M059J (cell line): ENCODE measurements around the gene DOCK2. TPM values are rescaled to one million over a fixed set of nuclear protein-coding genes. Genes with fewer than 3 reads are reported as not detected.

Experiments used
- DNase-seq: peaks from one replicate; pipeline ENCODE4 v3.0.0-alpha.2; 2012; ENCODE audit warnings: low read depth
- total RNA-seq: library from RNA; depleted of rRNA; stranded (reverse); fragments of >200 nt; shearing (Covaris generic); gene quantifications from 2 replicates; pipeline ENCODE4 v1.2.3, GENCODE V29; 2014

The DOCK2 gene
- total RNA-seq, 1 experiment from 2014 or later, result 45.9 TPM

- DNase-seq, result no peak
These were observed 418.5 kb downstream of the DOCK2 start for GRCh38 chr5:170055606-170056005.

GRCh38 chr5:170056561-170057267, 419.6 kb downstream of the DOCK2 start:
- peak; percentile 93 for DNase-seq

- no peak for DNase-seq
These were observed 420.2 kb downstream of the DOCK2 start for GRCh38 chr5:170057311-170057710.

GRCh38 chr5:170059221-170059620, 422.1 kb downstream of the DOCK2 start:
- DNase-seq, result no peak

DNA sequence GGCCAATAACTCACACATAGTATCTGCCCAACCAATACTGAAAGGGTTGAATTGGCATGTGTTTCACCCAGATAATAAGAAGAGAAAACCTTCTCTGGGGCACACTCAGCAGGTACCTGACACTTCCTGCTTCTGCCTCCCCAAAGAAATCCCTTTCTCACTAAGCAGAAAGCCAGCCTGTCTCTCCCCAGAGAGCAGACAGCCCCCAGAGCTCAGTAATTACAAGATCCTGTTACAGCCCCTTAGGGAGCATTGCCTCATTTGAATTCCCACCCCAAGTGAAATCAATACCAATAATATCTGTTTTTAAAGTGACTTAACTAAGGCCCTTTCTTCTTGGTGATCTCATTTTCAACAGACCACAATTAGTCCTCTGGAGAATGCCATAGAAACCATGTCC, 430.1 kb downstream of the DOCK2 start:
- no peak for DNase-seq

DNA sequence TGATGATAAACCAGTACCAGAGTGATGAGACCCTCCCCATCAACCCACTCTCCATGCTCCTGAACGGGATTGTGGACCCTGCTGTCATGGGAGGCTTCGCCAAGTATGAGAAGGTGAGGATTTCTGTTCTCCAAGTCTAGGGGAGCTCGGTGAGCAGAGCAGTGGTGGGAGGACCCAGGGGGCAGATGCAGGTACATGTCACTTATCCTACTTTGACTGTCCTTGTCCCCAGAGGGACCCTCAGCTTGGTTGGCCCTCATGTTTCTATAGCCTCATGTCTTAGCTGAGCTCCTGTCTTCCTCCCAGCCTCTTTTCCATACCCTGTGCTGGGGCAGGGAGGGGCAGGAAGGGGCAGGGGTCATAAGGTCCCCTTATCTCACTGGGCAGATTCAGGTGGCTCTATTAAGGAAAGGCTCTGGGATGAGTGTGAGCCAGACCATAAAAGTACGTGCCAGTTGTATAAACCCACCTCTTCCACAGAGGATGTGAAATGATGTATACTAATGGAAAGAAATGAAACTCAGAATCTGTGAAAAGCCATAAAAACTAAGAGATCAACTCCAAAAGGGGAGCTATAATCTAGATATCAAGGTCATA, 430.6 kb downstream of the DOCK2 start:
- no peak for DNase-seq

GRCh38 chr5:170069512-170069911, 432.4 kb downstream of the DOCK2 start:
- no peak for DNase-seq

DNA sequence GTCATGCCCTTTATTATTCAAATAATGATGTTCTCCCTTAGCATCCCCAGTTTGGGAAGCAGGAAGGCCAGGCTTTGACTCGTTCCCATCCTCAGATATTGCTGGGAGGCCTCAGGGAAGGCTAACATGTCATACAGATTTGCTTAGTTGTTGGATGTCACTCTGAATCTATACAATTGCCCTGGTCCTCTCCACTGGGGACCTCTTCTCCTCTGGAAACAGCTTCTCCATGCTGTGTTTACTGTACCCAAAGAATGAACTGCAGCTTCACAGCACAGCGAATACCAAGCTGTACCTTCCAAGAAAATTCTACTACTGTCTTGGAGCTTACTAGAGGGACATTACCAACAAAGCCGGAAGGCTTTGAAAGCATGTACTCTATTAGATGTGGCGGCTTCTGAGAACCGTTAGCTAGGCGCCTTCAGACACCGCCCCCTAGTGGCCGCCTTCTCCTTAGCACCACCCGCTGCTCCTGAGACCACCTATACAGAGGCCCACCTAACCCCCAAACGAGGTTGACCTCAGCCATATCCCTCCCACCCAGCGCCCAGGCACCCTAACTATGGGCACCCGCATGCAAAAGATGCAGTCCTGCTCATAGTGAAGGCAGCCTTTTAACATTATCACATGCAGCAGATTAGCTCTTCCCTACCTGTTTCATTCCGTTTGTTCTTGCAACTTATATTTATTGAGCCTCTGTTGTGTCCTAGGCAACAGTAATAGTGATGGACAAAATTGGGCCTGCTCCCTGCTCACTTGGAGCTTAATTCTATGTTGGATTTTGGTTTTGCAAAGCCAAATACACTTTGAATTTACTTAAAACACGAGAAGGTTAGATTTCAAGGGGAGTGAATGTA, 433.7 kb downstream of the DOCK2 start:
- no peak for DNase-seq

- DNase-seq, result no peak
These were observed 434.7 kb downstream of the DOCK2 start for GRCh38 chr5:170071748-170072147.

DNA sequence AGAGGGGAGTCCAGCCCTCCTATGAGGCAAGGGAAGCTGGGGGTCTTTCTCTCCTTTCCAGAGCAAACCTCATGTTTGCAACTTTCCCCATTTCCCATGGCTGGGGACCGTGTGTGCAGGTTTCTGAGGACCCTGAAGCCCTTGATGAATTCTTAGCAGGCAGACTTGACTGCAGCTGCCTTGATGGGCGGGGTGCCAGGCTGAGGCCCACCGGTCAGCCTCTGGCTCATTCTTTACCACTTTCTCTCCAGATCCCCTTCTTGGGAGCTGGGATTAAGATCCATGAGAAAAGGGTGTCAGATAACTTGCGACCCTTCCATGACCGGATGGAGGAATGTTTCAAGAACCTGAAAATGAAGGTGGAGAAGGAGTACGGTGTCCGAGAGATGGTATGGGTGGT, 438.6 kb downstream of the DOCK2 start:
- no peak for DNase-seq

DNA sequence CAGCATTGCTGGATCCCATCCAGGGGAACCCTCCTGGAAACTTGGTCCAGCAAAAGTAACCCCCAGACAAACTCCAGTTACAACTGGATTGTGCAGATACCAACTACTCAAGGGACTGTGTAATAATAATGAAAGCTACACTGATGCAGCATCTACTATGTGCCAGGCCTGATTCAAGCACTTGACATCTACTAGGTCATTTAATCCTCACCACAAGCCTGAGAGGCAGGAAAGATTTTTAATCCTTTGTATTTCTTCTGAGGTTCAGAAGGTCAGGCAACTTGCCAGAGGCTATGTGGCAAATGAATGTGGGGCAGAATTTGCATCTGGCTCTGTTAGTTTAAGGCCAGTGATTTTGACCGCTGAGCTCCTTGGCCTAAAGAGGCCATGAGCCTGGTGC, 439.1 kb downstream of the DOCK2 start:
- DNase-seq, result peak; percentile 58

DNA sequence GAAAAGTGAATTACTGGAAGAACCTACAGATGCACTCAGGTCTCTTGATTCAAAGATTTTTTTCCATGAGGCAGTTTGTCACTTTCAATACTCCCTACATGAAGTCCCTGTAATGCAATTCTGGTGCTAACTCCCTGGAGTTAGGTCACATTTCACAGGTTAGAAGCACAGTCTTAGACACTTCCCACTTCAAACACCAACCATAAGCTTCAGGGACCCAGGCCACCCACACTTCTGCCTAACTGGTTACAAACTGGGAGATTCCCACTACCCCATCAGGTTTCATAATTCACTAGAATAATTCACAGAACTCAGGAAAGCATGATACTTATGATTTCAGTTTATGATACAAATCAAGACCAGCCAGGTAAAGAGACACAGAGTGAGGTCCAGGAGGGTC, 439.7 kb downstream of the DOCK2 start:
- no peak for DNase-seq

DNA sequence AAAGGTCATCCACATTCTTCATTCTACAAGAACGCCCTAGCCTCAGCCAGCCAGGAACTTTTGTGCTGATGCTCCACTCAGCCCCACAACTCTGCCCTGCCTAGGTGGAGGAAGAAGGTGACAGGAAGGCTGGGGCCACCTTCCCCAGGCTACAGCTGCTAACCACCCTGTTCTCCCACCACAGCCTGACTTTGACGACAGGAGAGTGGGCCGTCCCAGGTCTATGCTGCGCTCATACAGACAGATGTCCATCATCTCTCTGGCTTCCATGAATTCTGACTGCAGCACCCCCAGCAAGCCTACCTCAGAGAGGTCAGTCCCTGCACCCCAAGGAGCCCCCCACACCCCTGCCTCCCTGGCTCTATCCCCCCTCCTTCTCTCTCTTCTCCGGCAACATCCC, 440.5 kb downstream of the DOCK2 start:
- no peak for DNase-seq

DNA sequence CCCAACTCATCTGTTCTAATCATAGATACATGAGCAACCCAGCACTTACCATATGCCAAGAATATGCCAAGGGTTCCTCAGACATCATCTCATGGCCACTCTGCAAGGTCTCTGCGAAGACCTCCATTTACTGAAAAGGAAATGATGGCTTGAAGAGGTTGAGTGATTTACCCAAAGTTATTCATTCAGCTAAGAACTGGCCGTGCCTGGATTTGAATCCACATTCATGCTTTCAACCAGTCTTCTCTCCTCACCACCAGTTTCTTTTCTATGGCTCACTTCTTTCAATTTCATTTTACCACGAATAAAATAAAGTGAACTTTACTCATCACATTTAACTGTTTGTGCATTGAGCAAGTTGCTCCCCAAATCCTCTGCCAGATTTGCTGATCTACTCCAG, 441.4 kb downstream of the DOCK2 start:
- no peak for DNase-seq

GRCh38 chr5:170078931-170079330, 441.9 kb downstream of the DOCK2 start:
- no peak for DNase-seq

DNA sequence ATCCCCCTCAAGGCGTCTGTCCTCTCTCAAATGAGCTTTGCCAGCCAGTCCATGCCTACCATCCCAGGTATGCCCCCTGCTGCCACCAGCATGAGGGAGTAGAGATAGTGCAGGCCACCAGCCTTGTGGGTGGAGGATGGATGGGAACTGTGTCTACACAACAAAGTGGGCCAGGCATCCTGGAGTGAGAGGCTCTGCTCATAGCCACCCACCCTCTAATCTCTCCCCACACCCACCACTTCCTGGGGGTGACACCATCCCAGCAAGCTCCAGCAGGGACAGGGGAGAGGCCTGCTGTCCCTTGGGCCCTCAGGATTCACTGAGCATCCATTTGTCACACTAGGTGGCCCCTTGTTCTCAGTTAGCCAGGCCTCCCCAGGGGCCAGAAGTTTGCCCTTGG, 443.1 kb downstream of the DOCK2 start:
- DNase-seq, result no peak

DNA sequence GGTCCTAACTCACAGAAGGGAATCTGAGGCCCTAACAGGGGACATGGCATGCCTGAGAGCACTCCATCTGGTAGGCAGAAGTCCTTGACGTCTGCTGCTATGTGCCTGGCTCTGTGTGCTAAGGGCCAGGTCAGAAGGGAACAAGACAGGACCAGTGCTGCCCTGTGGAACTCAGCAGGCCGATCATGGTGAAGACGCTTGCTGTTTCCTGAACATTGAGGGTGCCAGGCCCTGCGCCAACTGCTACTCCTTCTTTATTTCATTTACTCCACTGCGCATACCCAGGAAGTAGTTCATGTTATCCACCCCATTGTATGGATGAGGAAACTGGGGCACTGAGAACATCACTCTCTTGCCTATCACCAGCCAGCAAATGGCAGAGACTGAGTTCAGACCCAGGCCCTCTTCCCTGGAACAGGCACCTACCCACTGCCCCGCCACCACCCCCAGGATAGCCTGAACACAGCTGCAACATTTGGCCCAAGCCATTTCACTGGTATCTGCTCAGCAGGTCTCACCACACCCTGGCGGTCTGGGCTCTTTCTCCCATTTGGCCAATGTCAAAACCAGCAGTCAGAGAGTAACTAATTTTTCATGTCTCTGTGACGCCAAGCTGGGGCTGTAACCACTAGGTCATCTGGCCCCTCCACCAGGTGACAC, 443.8 kb downstream of the DOCK2 start:
- DNase-seq, result no peak

DNA sequence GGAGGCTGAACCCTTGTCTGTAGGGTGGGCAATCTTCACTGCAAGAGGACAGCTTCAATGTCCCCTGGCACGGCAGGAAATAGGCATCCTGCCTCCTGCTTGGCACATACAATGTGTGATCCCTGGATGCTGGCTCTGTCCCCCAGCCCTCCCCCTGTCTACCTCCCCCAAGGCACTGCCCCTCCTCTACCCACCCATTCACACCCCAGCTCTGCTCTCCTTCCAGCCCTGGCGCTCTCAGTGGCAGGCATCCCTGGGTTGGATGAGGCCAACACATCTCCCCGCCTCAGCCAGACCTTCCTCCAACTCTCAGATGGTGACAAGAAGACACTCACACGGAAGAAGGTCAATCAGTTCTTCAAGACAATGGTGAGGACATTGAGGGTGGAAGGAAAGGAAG, 444.5 kb downstream of the DOCK2 start:
- DNase-seq, result no peak

- no peak for DNase-seq
These were observed 445.6 kb downstream of the DOCK2 start for GRCh38 chr5:170082701-170083100.

DNA sequence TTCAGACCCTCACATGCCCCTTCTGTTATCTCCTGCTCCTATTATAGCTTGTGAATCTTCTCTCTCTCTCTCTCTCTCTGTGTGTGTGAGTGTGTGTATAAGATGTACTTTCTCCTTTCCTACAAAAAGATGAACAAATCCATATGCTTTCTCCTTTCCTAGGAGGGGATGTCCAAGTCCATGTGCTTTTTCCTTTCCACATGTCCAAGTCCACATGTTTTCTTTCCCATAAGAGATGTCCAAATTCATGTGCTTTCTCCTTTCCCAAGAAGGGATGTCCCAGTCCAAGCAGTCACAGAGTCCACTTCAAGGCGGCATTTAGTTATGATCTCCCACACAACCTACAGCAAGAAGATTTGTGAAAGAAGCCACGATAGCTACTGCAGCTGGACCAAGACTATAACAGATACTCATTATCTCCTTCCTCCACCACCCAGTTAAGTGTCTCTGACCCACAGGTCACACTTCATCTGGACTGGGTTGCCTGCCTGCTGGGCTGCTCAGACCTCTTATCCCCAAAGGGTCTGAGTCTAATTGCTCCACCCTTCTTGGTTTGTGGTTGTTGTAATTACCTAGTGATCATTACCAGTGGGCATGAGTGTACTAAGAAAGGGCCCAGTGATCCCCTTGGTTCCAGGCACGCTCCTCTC, 450.2 kb downstream of the DOCK2 start:
- no peak for DNase-seq

DNA sequence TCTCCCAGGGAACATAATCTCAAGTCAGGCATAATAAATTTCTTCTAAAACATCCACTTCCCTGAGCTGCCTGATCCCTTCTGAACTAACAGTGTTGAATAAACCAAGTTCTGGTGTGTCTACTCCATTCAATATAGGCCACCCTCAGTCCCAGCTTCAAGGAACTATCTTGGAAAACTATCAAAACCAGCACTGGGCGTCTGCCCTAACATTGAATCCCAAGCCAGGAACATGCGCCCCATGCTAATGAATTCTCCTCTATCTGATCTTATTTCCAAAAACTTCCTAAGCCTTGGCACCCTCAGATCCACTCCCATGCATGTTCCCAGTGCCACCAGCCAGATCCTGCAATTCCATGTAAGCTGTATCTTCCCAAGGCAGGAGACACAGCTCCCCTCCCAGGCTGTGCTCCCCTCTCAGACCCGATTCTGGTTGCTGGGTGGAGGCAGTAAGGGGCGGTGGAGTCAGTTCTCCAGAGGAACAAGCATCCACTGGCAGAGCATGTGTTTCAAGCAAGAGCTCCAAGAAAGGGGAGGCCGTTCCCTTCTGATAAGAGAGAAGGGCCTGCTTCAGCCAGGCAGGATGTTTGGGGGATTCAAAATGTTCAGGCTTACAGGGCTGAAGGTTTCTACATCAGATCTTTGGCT, 455.5 kb downstream of the DOCK2 start:
- no peak for DNase-seq
